ENCODE measurements around the gene FTO. TPM values are rescaled to one million over a fixed set of nuclear protein-coding genes. Genes with fewer than 3 reads are reported as not detected.

Gene FTO
- total and polyA plus RNA-seq, 2 of the 8 experiments (the other 6 are each of a cell fraction or from before 2014, with no cell fraction given) = 34.5 to 59.8 TPM

- no peak overlapping the region for H3K27ac ChIP-seq (ENCODE audit: low read depth, low read length)
- H3K4ac ChIP-seq (replicated peaks; ENCODE audit: insufficient read length, low read depth, low read length) = no peak overlapping the region
- POLR2A ChIA-PET (ENCODE audit: partially characterized antibody) = interaction anchor here (1.5 kb wide), 1 partner anchor 134 kb away, joined by 4 read pairs; no protein-coding TSS in a partner anchor
- H3K79me2 ChIP-seq (ENCODE audit: control insufficient read depth in 1 of 2, insufficient read depth in 2 of 2, low read length in 2 of 2) = no peaks in the 10 kb centered on the region
- H3K56ac ChIP-seq (replicated peaks; ENCODE audit: insufficient read length, low read depth, low read length) = no peak overlapping the region
- no peaks in the 10 kb centered on the region for H3K23me2 ChIP-seq (ENCODE audit: low read depth, low read length)
- H3K9ac ChIP-seq (replicated peaks in 1 of 4; ENCODE audit: extremely low read depth in 1 of 4, low read depth in 3 of 4, low read length in 3 of 4) = no peak overlapping the region
- no peak overlapping the region for H3K18ac ChIP-seq (ENCODE audit: extremely low read depth, low read length)
- no peak overlapping the region for H2AFZ ChIP-seq (ENCODE audit: low read length)
- no peak overlapping the region for H2AK5ac ChIP-seq (ENCODE audit: low read depth, low read length)
- peaks cover 0 to 6% (median 2%) of the 10 kb centered on the region in 4 experiments; a peak in 3 of 7 replicates for H3K4me1 ChIP-seq (replicated peaks in 1 of 4; ENCODE audit: control insufficient read depth in 3 of 4, insufficient read depth in 4 of 4, low read length in 3 of 4)
- no peaks in the 10 kb centered on the region for H3K36me3 ChIP-seq (ENCODE audit: control insufficient read depth in 2 of 4, insufficient read depth in 4 of 4, low read length in 3 of 4)
- H4K8ac ChIP-seq (ENCODE audit: extremely low read depth, insufficient read depth, low read length) = no peak overlapping the region
- H2BK120ac ChIP-seq (replicated peaks; ENCODE audit: low read depth, low read length) = no peak overlapping the region
- H3K4me2 ChIP-seq (ENCODE audit: insufficient read depth in 1 of 2, low read depth in 2 of 2, low read length in 2 of 2) = no peak overlapping the region
- CTCF ChIA-PET (ENCODE audit: partially characterized antibody) = no interaction called here
- H3K4me3 ChIP-seq (ENCODE audit: extremely low read depth in 1 of 4, insufficient read depth in 2 of 4, low read depth in 3 of 4, low read length in 4 of 4) = no peak overlapping the region
- no peak overlapping the region for H2BK5ac ChIP-seq (ENCODE audit: low read depth, low read length)
- no peak overlapping the region for H2BK12ac ChIP-seq (ENCODE audit: low read depth, low read length)
- peak in 1 of 2 experiments; percentile 3 for DNase-seq (ENCODE audit: low read depth in 1 of 2, low spot score in 2 of 2)
- H4K20me1 ChIP-seq (replicated peaks in 1 of 2; ENCODE audit: control insufficient read depth in 1 of 2, insufficient read depth in 2 of 2, low read length in 2 of 2) = no peaks in the 10 kb centered on the region
- no peak for FAIRE-seq
- H3K27me3 ChIP-seq (replicated peaks in 1 of 4; ENCODE audit: control insufficient read depth in 3 of 4, extremely low read depth in 1 of 4, insufficient read depth in 3 of 4, low read length in 3 of 4) = no peaks in the 10 kb centered on the region
- no peaks in the 10 kb centered on the region for H3K79me1 ChIP-seq (ENCODE audit: low read depth, low read length)
- no peak overlapping the region for H4K91ac ChIP-seq (replicated peaks; ENCODE audit: insufficient read length, low read length)
- no peak overlapping the region for H3K14ac ChIP-seq (ENCODE audit: insufficient read length)
- H2BK20ac ChIP-seq (ENCODE audit: low read length) = no peak overlapping the region
- H4K5ac ChIP-seq (ENCODE audit: insufficient read length, low read depth, low read length) = no peak overlapping the region
- H3K23ac ChIP-seq (ENCODE audit: insufficient read length) = no peak overlapping the region
- no peak overlapping the region for H2BK15ac ChIP-seq (ENCODE audit: low read length)
- H3K9me3 ChIP-seq (ENCODE audit: insufficient read depth in 2 of 2, low read depth in 1 of 2, low read length in 1 of 2) = no peaks in the 10 kb centered on the region
- WGBS, 2 experiments (ENCODE audit: extremely low coverage in 1 of 2, insufficient coverage in 1 of 2, insufficient read length in 1 of 2, insufficient replicate concordance in 2 of 2, low coverage in 1 of 2, low lambda C conversion rate in 2 of 2, missing lambda C conversion rate in 1 of 2) = 92% methylated on average over 10 of the region's 10 CpGs; no CpG with 5 or more reads in 1 of the 2 experiments
- TF ChIP-seq, protein P1, sequence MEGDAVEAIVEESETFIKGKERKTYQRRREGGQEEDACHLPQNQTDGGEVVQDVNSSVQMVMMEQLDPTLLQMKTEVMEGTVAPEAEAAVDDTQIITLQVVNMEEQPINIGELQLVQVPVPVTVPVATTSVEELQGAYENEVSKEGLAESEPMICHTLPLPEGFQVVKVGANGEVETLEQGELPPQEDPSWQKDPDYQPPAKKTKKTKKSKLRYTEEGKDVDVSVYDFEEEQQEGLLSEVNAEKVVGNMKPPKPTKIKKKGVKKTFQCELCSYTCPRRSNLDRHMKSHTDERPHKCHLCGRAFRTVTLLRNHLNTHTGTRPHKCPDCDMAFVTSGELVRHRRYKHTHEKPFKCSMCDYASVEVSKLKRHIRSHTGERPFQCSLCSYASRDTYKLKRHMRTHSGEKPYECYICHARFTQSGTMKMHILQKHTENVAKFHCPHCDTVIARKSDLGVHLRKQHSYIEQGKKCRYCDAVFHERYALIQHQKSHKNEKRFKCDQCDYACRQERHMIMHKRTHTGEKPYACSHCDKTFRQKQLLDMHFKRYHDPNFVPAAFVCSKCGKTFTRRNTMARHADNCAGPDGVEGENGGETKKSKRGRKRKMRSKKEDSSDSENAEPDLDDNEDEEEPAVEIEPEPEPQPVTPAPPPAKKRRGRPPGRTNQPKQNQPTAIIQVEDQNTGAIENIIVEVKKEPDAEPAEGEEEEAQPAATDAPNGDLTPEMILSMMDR (IDR thresholded peaks at IDR 0.05; ENCODE audit: control extremely low read depth in 1 of 3, insufficient read depth in 1 of 3, low read depth in 1 of 3, low read length in 3 of 3) = no peak
- no peak for TF ChIP-seq KDM5A (IDR thresholded peaks at IDR 0.05; ENCODE audit: low read length)
- TF ChIP-seq SP2 (IDR thresholded peaks at IDR 0.05; ENCODE audit: low read length) = no peak
- no peak for TF ChIP-seq POLR2AphosphoS5 (IDR thresholded peaks at IDR 0.05; ENCODE audit: low read depth, low read length)
- TF ChIP-seq KDM1A (IDR thresholded peaks at IDR 0.05; ENCODE audit: borderline replicate concordance, low read length) = no peak
- TF ChIP-seq RAD21 (IDR thresholded peaks at IDR 0.05 in 1 of 2, conservative IDR thresholded peaks at IDR 0.05 in 1 of 2; ENCODE audit: low read depth in 2 of 2, low read length in 2 of 2) = no peak
- TF ChIP-seq TBP (IDR thresholded peaks at IDR 0.05; ENCODE audit: low read depth, low read length) = no peak
- no peak for TF ChIP-seq SP4 (IDR thresholded peaks at IDR 0.05; ENCODE audit: low read length)
- TF ChIP-seq, protein P2, sequence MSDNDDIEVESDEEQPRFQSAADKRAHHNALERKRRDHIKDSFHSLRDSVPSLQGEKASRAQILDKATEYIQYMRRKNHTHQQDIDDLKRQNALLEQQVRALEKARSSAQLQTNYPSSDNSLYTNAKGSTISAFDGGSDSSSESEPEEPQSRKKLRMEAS (IDR thresholded peaks at IDR 0.05) = no peak
- no peak for TF ChIP-seq SIRT6 (IDR thresholded peaks at IDR 0.05; ENCODE audit: low read length)
Measured at GRCh38 chr16:54060599-54061421, 356.9 kb downstream of the FTO start.

Measured in H1 (cell line).